GM23338 (cell line): ENCODE data around the gene KIAA1755.

Source experiments
- CTCF ChIP-seq, 2 experiments: fragments of 200-600 bp in 1 of 2; sonication (generic) in 1 of 2; conservative IDR thresholded peaks; 2 replicates each; pipeline versions ENCODE4 v1.5.1 to v1.6.1; 2016 to 2017; ENCODE audit warnings: antibody characterized with exemption in 2 of 2, low read depth in 2 of 2, mild to moderate bottlenecking in 2 of 2, moderate library complexity in 1 of 2
- EZH2 ChIP-seq: fragments of 200-600 bp; sonication (generic); IDR thresholded peaks from one replicate; pipeline ENCODE4 v1.8.0; 2017; ENCODE audit warnings: antibody characterized with exemption, mild to moderate bottlenecking, low read depth; ENCODE audit not compliant: unreplicated experiment
- EZH2phosphoT487 ChIP-seq: fragments of 200-600 bp; sonication (generic); IDR thresholded peaks from one replicate; pipeline ENCODE4 v1.8.1; 2018; ENCODE audit warnings: antibody characterized with exemption; ENCODE audit not compliant: unreplicated experiment
- REST ChIP-seq: IDR thresholded peaks from one replicate; pipeline ENCODE4 v1.6.1; 2018; ENCODE audit warnings: antibody characterized with exemption; ENCODE audit not compliant: unreplicated experiment

GRCh38 chr20:38193586-38194105, 66.9 kb downstream of the KIAA1755 start:
- TF ChIP-seq CTCF (conservative IDR thresholded peaks at IDR 0.05; ENCODE audit: low read depth in 2 of 2) (no peak), REST (no peak), EZH2 (no peak), EZH2phosphoT487 (no peak)
